Body of pancreas (tissue), 4 donors: ENCODE data around the gene SMG7. TPM values are rescaled to one million over a fixed set of nuclear protein-coding genes. Genes with fewer than 3 reads are reported as not detected.

Source experiments
- ATAC-seq: fragments of 150-250 bp; one replicate; pipeline ENCODE4 v1.9.1; 2016
- DNase-seq, 4 donors: peaks; one replicate each; pipeline ENCODE4 v3.0.0-alpha.2; 2019
- H3K27ac ChIP-seq, 4 donors: fragments of 200-600 bp; sonication (generic); 1 replicate in 3 of 4; 2 replicates in 1 of 4; pipeline versions ENCODE4 v1.5.1 to v1.6.1; 2016 to 2019; ENCODE audit warnings: mild to moderate bottlenecking in 1 of 4, mixed read lengths in 1 of 4, moderate library complexity in 1 of 4
- H3K27me3 ChIP-seq, 2 donors: fragments of 200-600 bp; sonication (generic); one replicate each; pipeline ENCODE4 v1.6.0; 2016; ENCODE audit warnings: mild to moderate bottlenecking in 1 of 2
- H3K36me3 ChIP-seq, 2 donors: fragments of 200-600 bp; sonication (generic); replicated peaks in 1 of 2; 2 replicates each; pipeline ENCODE4 v1.5.1; 2016; ENCODE audit warnings: low read depth in 2 of 2; ENCODE audit not compliant: insufficient read depth in 1 of 2
- H3K4me1 ChIP-seq: fragments of 200-600 bp; sonication (generic); one replicate; pipeline ENCODE4 v1.6.0; 2016
- H3K4me3 ChIP-seq, 2 donors: fragments of 200-600 bp; sonication (generic); 1 replicate in 1 of 2; 2 replicates in 1 of 2; pipeline ENCODE4 v1.5.1; 2016 to 2019
- H3K9me3 ChIP-seq, 3 donors: fragments of 200-600 bp; sonication (generic); 1 replicate in 2 of 3; 2 replicates in 1 of 3; pipeline ENCODE4 v1.5.1; 2016
- CTCF ChIP-seq, 7 experiments: fragments of 450-650 bp in 4 of 7; fragments of 200-600 bp in 3 of 7; sonication (generic) in 3 of 7; IDR thresholded peaks; one replicate each; pipeline ENCODE4 v1.5.1; 2016 to 2019; ENCODE audit warnings: antibody characterized with exemption in 7 of 7
- POLR2A ChIP-seq, 3 donors: fragments of 450-650 bp; IDR thresholded peaks; one replicate each; pipeline ENCODE4 v1.6.1; 2016; ENCODE audit warnings: antibody characterized with exemption in 3 of 3, mild to moderate bottlenecking in 2 of 3
- WGBS, 2 donors: methylation state at CpG; one replicate each; pipeline ENCODE4 v1.1.5; 2017; 5-methylcytosine and 5-hydroxymethylcytosine counted together
- intact Hi-C: fragments of 100-400 bp; cut with DNase I; formaldehyde crosslinking; loops from one replicate; pipeline ENCODE4 v1.15.1; 2023
- total RNA-seq, 2 donors: library from RNA; depleted of rRNA; stranded (reverse); fragments of >200 nt; gene quantifications; one replicate each; pipeline ENCODE4 v1.1.0, GENCODE V29; 2016

The SMG7 gene
- total RNA-seq, 2 donors from 2014 or later: 22.4 to 34.2 TPM

- H3K9me3 ChIP-seq: no peaks in the 10 kb centered on the region
- intact Hi-C loops: no loop called here
- H3K27me3 ChIP-seq: no peaks in the 10 kb centered on the region
- DNase-seq (no peak), ATAC-seq (no peak)
- TF ChIP-seq POLR2A (IDR thresholded peaks at IDR 0.05) (no peak), CTCF (IDR thresholded peaks at IDR 0.05) (no peak)
- no peak overlapping the region for H3K4me3 ChIP-seq
- no peaks in the 10 kb centered on the region for H3K4me1 ChIP-seq
- no peaks in the 10 kb centered on the region for H3K36me3 ChIP-seq
- no peak overlapping the region for H3K27ac ChIP-seq
- WGBS, 2 donors: 73 to 74% methylated on average over 5 of the region's 5 CpGs
Measured at GRCh38 chr1:183575606-183576005, 103.3 kb downstream of the SMG7 start.

- Histone ChIP-seq H3K27me3 (no peaks in the 10 kb centered on the region), H3K36me3 (no peaks in the 10 kb centered on the region), H3K27ac (no peak overlapping the region), H3K4me3 (no peak overlapping the region), H3K9me3 (no peaks in the 10 kb centered on the region), H3K4me1 (no peaks in the 10 kb centered on the region)
- ATAC-seq (no peak), DNase-seq (no peak)
- TF ChIP-seq POLR2A (IDR thresholded peaks at IDR 0.05): no peak
- no peak for TF ChIP-seq CTCF (IDR thresholded peaks at IDR 0.05)
- WGBS, 2 donors: 58 to 69% methylated on average over 8 of the region's 8 CpGs
- intact Hi-C loops: no loop called here
Measured at GRCh38 chr1:183576537-183576936, 104.2 kb downstream of the SMG7 start.

GRCh38 chr1:183577897-183578465 is 105.7 kb downstream of the SMG7 start:
- ATAC-seq: no peak

GRCh38 chr1:183578856-183579255 is 106.6 kb downstream of the SMG7 start:
- ATAC-seq (no peak), DNase-seq (peak in 1 of 4 donors; percentile 20)
- Histone ChIP-seq H3K27me3 (no peaks in the 10 kb centered on the region), H3K4me1 (no peaks in the 10 kb centered on the region), H3K36me3 (no peaks in the 10 kb centered on the region), H3K9me3 (no peaks in the 10 kb centered on the region), H3K4me3 (no peak overlapping the region), H3K27ac (no peak overlapping the region)
- intact Hi-C loops: no loop called here
- TF ChIP-seq POLR2A (IDR thresholded peaks at IDR 0.05) (no peak), CTCF (IDR thresholded peaks at IDR 0.05) (no peak)
- 75% methylated on average over 2 of the region's 2 CpGs; no CpG with 5 or more reads in 1 of the 2 donors for WGBS, 2 donors

More at GRCh38 chr1:183577897-183578465, 105.7 kb downstream of the SMG7 start:
- Histone ChIP-seq H3K36me3 (no peaks in the 10 kb centered on the region), H3K4me1 (no peaks in the 10 kb centered on the region), H3K9me3 (no peaks in the 10 kb centered on the region), H3K27me3 (no peaks in the 10 kb centered on the region), H3K4me3 (no peak overlapping the region), H3K27ac (no peak overlapping the region)
- 77 to 88% methylated on average over 7 of the region's 7 CpGs for WGBS, 2 donors
- intact Hi-C loops: no loop called here
- DNase-seq: no peak
- TF ChIP-seq CTCF (IDR thresholded peaks at IDR 0.05) (no peak), POLR2A (IDR thresholded peaks at IDR 0.05) (no peak)

GRCh38 chr1:183580281-183580682 is 108.0 kb downstream of the SMG7 start:
- H3K27ac ChIP-seq: peak overlapping the region in 1 of 4 donors; percentile 64
- ATAC-seq (no peak), DNase-seq (peak in 2 of 4 donors; percentile 28 to 71)
- TF ChIP-seq CTCF (IDR thresholded peaks at IDR 0.05): peak in 2 of 7 experiments; percentile 10 to 16
- TF ChIP-seq POLR2A (IDR thresholded peaks at IDR 0.05): peak in 1 of 3 donors; percentile 26
- no peaks in the 10 kb centered on the region for H3K36me3 ChIP-seq
- intact Hi-C loops: no loop called here
- H3K27me3 ChIP-seq: no peaks in the 10 kb centered on the region
- no peaks in the 10 kb centered on the region for H3K4me1 ChIP-seq
- no peaks in the 10 kb centered on the region for H3K9me3 ChIP-seq
- no peak overlapping the region for H3K4me3 ChIP-seq
- WGBS, 2 donors: 41 to 45% methylated on average over 8 of the region's 8 CpGs
